Body of pancreas (tissue), 4 donors: ENCODE data around the gene MRO. TPM values are rescaled to one million over a fixed set of nuclear protein-coding genes. Genes with fewer than 3 reads are reported as not detected.
A peak's percentile ranks its signal among the peaks of the same experiment; 100 is the strongest.

ENCODE experiments used
- ATAC-seq: fragments of 150-250 bp; one replicate; pipeline ENCODE4 v1.9.1; 2016
- DNase-seq, 4 donors: peaks; one replicate each; pipeline ENCODE4 v3.0.0-alpha.2; 2019
- H3K27ac ChIP-seq, 4 donors: fragments of 200-600 bp; sonication (generic); 1 replicate in 3 of 4; 2 replicates in 1 of 4; pipeline versions ENCODE4 v1.5.1 to v1.6.1; 2016 to 2019; ENCODE audit warnings: mild to moderate bottlenecking in 1 of 4, mixed read lengths in 1 of 4, moderate library complexity in 1 of 4
- H3K27me3 ChIP-seq, 2 donors: fragments of 200-600 bp; sonication (generic); one replicate each; pipeline ENCODE4 v1.6.0; 2016; ENCODE audit warnings: mild to moderate bottlenecking in 1 of 2
- H3K36me3 ChIP-seq, 2 donors: fragments of 200-600 bp; sonication (generic); replicated peaks in 1 of 2; 2 replicates each; pipeline ENCODE4 v1.5.1; 2016; ENCODE audit warnings: low read depth in 2 of 2; ENCODE audit not compliant: insufficient read depth in 1 of 2
- H3K4me1 ChIP-seq: fragments of 200-600 bp; sonication (generic); one replicate; pipeline ENCODE4 v1.6.0; 2016
- H3K4me3 ChIP-seq, 2 donors: fragments of 200-600 bp; sonication (generic); 1 replicate in 1 of 2; 2 replicates in 1 of 2; pipeline ENCODE4 v1.5.1; 2016 to 2019
- H3K9me3 ChIP-seq, 3 donors: fragments of 200-600 bp; sonication (generic); 1 replicate in 2 of 3; 2 replicates in 1 of 3; pipeline ENCODE4 v1.5.1; 2016
- CTCF ChIP-seq, 7 experiments: fragments of 450-650 bp in 4 of 7; fragments of 200-600 bp in 3 of 7; sonication (generic) in 3 of 7; IDR thresholded peaks; one replicate each; pipeline ENCODE4 v1.5.1; 2016 to 2019; ENCODE audit warnings: antibody characterized with exemption in 7 of 7
- POLR2A ChIP-seq, 3 donors: fragments of 450-650 bp; IDR thresholded peaks; one replicate each; pipeline ENCODE4 v1.6.1; 2016; ENCODE audit warnings: antibody characterized with exemption in 3 of 3, mild to moderate bottlenecking in 2 of 3
- WGBS, 2 donors: methylation state at CpG; one replicate each; pipeline ENCODE4 v1.1.5; 2017; 5-methylcytosine and 5-hydroxymethylcytosine counted together
- intact Hi-C: fragments of 100-400 bp; cut with DNase I; formaldehyde crosslinking; loops from one replicate; pipeline ENCODE4 v1.15.1; 2023
- total RNA-seq, 2 donors: library from RNA; depleted of rRNA; stranded (reverse); fragments of >200 nt; gene quantifications; one replicate each; pipeline ENCODE4 v1.1.0, GENCODE V29; 2016

Gene MRO
- total RNA-seq, 2 donors from 2014 or later = 0.26 to 0.66 TPM

GRCh38 chr18:50812834-50813233 lies 7.0 kb downstream of the MRO start:
- H3K4me1 ChIP-seq = peaks cover 5% of the 10 kb centered on the region
- intact Hi-C loops = no loop called here
- H3K4me3 ChIP-seq = no peak overlapping the region
- H3K27me3 ChIP-seq = no peaks in the 10 kb centered on the region
- no peak for TF ChIP-seq POLR2A (IDR thresholded peaks at IDR 0.05)
- 92 to 100% methylated on average over 2 of the region's 2 CpGs for WGBS, 2 donors
- no peaks in the 10 kb centered on the region for H3K36me3 ChIP-seq
- no peaks in the 10 kb centered on the region for H3K9me3 ChIP-seq
- H3K27ac ChIP-seq = no peak overlapping the region
- ATAC-seq = no peak
- DNase-seq = no peak

- 64 to 78% methylated on average over 2 of the region's 2 CpGs for WGBS, 2 donors
- Histone ChIP-seq H3K9me3 (no peaks in the 10 kb centered on the region), H3K27ac (peak overlapping the region in 1 of 4 donors; percentile 84), H3K36me3 (no peaks in the 10 kb centered on the region), H3K4me3 (no peak overlapping the region), H3K27me3 (no peaks in the 10 kb centered on the region), H3K4me1 (peaks cover 43% of the 10 kb centered on the region)
- intact Hi-C loops = no loop called here
- DNase-seq (no peak), ATAC-seq (no peak)
- TF ChIP-seq POLR2A (IDR thresholded peaks at IDR 0.05) (no peak), CTCF (IDR thresholded peaks at IDR 0.05) (no peak)
Observed at GRCh38 chr18:50807176-50807575, 12.6 kb downstream of the MRO start.

GRCh38 chr18:50806208-50806616 lies 13.6 kb downstream of the MRO start:
- Histone ChIP-seq H3K27me3 (no peaks in the 10 kb centered on the region), H3K36me3 (no peaks in the 10 kb centered on the region), H3K27ac (peak overlapping the region; percentile 15 to 84 (median 65)), H3K4me3 (no peak overlapping the region), H3K4me1 (peaks cover 45% of the 10 kb centered on the region), H3K9me3 (no peaks in the 10 kb centered on the region)
- intact Hi-C loops = no loop called here
- ATAC-seq = peak; percentile 85
- WGBS, 2 donors = 16 to 17% methylated on average over 15 of the region's 15 CpGs
- TF ChIP-seq POLR2A (IDR thresholded peaks at IDR 0.05) (peak in 1 of 3 donors; percentile 18), CTCF (IDR thresholded peaks at IDR 0.05) (peak in 1 of 7 experiments; percentile 11)
- peak; percentile 72 to 92 (median 84) for DNase-seq

DNA sequence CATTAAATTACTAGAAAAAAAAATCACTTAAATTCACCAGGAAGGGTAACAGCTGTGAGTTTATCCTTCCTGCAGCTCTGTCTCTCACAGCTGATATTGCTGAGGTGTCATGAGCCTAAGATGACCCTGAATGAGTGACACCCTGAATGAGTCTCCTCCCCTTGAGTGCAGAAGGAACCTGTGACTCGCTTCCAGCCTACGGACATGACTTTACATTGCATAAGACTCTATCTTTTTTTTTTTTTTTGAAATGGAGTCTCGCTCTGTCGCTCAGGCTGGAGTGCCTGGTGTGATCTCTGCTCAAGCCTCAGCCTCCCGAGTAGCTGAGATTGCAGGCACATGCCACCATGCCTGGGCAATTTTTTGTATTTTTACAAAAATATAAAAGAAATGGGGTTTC lies 14.1 kb downstream of the MRO start:
- WGBS, 2 donors = 72 to 85% methylated on average over 5 of the region's 5 CpGs
- DNase-seq (no peak), ATAC-seq (no peak)
- TF ChIP-seq CTCF (IDR thresholded peaks at IDR 0.05) (no peak), POLR2A (IDR thresholded peaks at IDR 0.05) (no peak)
- Histone ChIP-seq H3K4me3 (no peak overlapping the region), H3K9me3 (no peaks in the 10 kb centered on the region), H3K4me1 (peaks cover 50% of the 10 kb centered on the region), H3K36me3 (no peaks in the 10 kb centered on the region), H3K27me3 (no peaks in the 10 kb centered on the region), H3K27ac (peak overlapping the region in 3 of 4 donors; percentile 64 to 84 (median 66))
- intact Hi-C loops = no loop called here

DNA sequence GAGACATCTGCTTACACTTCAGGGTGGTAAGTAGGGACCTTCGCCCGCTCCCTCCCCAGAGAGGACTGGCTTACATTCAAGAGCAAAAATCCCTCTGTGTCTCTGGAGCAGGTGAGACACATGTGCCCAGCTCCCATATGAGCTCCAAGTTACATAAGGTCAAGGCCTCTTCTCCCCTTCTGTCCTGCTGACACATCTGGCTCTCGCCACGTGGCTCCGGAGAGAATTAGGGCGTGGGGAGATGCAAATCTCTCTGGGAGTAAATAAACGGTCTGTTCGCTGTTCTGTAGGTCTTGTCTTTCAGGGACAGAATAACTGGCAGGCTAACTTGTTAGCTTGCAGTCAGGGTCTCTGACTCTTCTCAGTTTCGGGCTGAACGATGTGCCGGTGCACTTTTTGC lies 16.2 kb downstream of the MRO start:
- peak overlapping the region in 3 of 4 donors; percentile 34 to 65 (median 54) for H3K27ac ChIP-seq
- 46 to 50% methylated on average over 10 to 11 of the region's 11 CpGs for WGBS, 2 donors
- ATAC-seq (peak; percentile 63), DNase-seq (peak; percentile 50 to 76 (median 62))
- H3K4me1 ChIP-seq = peaks cover 51% of the 10 kb centered on the region
- TF ChIP-seq CTCF (IDR thresholded peaks at IDR 0.05) (no peak), POLR2A (IDR thresholded peaks at IDR 0.05) (no peak)
- H3K9me3 ChIP-seq = no peaks in the 10 kb centered on the region
- H3K27me3 ChIP-seq = no peaks in the 10 kb centered on the region
- no peaks in the 10 kb centered on the region for H3K36me3 ChIP-seq
- intact Hi-C loops = no loop called here
- H3K4me3 ChIP-seq = no peak overlapping the region
